ENCODE measurements around the gene CFAP119.

The CFAP119 gene

GRCh38 chr16:30782486-30783279 lies 20.8 kb upstream of the CFAP119 start:
- no peak for DNase-seq (ENCODE audit: low spot score)

GRCh38 chr16:30780549-30780948 lies 18.7 kb upstream of the CFAP119 start:
- DNase-seq (ENCODE audit: low spot score), result no peak

GRCh38 chr16:30780021-30780420 lies 18.2 kb upstream of the CFAP119 start:
- DNase-seq (ENCODE audit: low spot score), result no peak

GRCh38 chr16:30779596-30779995 lies 17.7 kb upstream of the CFAP119 start:
- DNase-seq (ENCODE audit: low spot score), result no peak

GRCh38 chr16:30778549-30779244 lies 16.8 kb upstream of the CFAP119 start:
- DNase-seq (ENCODE audit: low spot score), result no peak

GRCh38 chr16:30777591-30778297 lies 15.9 kb upstream of the CFAP119 start:
- DNase-seq (ENCODE audit: low spot score), result no peak

GRCh38 chr16:30775392-30776188 lies 13.7 kb upstream of the CFAP119 start:
- DNase-seq (ENCODE audit: low spot score), result peak; percentile 86

GRCh38 chr16:30775131-30775391 lies 13.2 kb upstream of the CFAP119 start:
- DNase-seq (ENCODE audit: low spot score), result no peak

- DNase-seq (ENCODE audit: low spot score), result peak; percentile 35
These were observed 12.7 kb upstream of the CFAP119 start for GRCh38 chr16:30774367-30775130.

GRCh38 chr16:30773826-30774225 lies 12.0 kb upstream of the CFAP119 start:
- no peak for DNase-seq (ENCODE audit: low spot score)

- peak; percentile 35 for DNase-seq (ENCODE audit: low spot score)
These were observed 9.9 kb upstream of the CFAP119 start for GRCh38 chr16:30771726-30772125.

- DNase-seq (ENCODE audit: low spot score), result no peak
These were observed 7.7 kb upstream of the CFAP119 start for GRCh38 chr16:30769379-30770089.

- no peak for DNase-seq (ENCODE audit: low spot score)
These were observed 6.8 kb upstream of the CFAP119 start for GRCh38 chr16:30768583-30769181.

GRCh38 chr16:30767767-30768465 lies 6.1 kb upstream of the CFAP119 start:
- no peak for DNase-seq (ENCODE audit: low spot score)

GRCh38 chr16:30766933-30767284 lies 5.0 kb upstream of the CFAP119 start:
- DNase-seq (ENCODE audit: low spot score), result no peak

GRCh38 chr16:30766206-30766932 lies 4.5 kb upstream of the CFAP119 start:
- no peak for DNase-seq (ENCODE audit: low spot score)

GRCh38 chr16:30764816-30765465 lies 3.1 kb upstream of the CFAP119 start:
- no peak for DNase-seq (ENCODE audit: low spot score)

GRCh38 chr16:30764086-30764485 lies 2.2 kb upstream of the CFAP119 start:
- DNase-seq (ENCODE audit: low spot score), result no peak
